SU-DHL-6 (cell line): ENCODE results near the gene CLDN11.

Experiments
- H2AFZ ChIP-seq: fragments of 200-600 bp; sonication (generic); 2 replicates; pipeline ENCODE4 v1.6.1; 2014; ENCODE audit warnings: low read depth, mild to moderate bottlenecking, moderate library complexity, mixed read lengths, antibody characterized with exemption, low read length; ENCODE audit not compliant: severe bottlenecking
- H3F3A ChIP-seq: fragments of 200-600 bp; shearing (Covaris generic); 2 replicates; pipeline ENCODE4 v1.6.0; 2016; ENCODE audit warnings: antibody characterized with exemption, mild to moderate bottlenecking; ENCODE audit not compliant: insufficient read depth
- H3K27ac ChIP-seq: fragments of 200-600 bp; sonication (generic); 2 replicates; pipeline ENCODE4 v1.5.1; 2016; ENCODE audit warnings: low read depth, mild to moderate bottlenecking, low read length, moderate library complexity, mixed read lengths
- H3K27me3 ChIP-seq: fragments of 200-600 bp; sonication (generic), shearing (Covaris generic); 2 replicates; pipeline ENCODE4 v1.6.0; 2014; ENCODE audit warnings: mild to moderate bottlenecking, low read length
- H3K36me3 ChIP-seq: fragments of 200-600 bp; sonication (generic); 2 replicates; pipeline ENCODE4 v1.6.1; 2014; ENCODE audit warnings: mild to moderate bottlenecking, low read length, mixed read lengths
- H3K4me2 ChIP-seq: fragments of 300-600, 200-600 bp; shearing (Covaris generic), sonication (generic); 2 replicates; pipeline ENCODE4 v1.6.0; 2014; ENCODE audit warnings: low read length, low read depth, mild to moderate bottlenecking; ENCODE audit not compliant: poor library complexity, severe bottlenecking
- H3K4me3 ChIP-seq: fragments of 200-600 bp; sonication (generic); 2 replicates; pipeline ENCODE4 v1.5.1; 2014; ENCODE audit warnings: antibody characterized with exemption, low read length, mild to moderate bottlenecking, mixed read lengths; ENCODE audit not compliant: insufficient read depth, poor library complexity, severe bottlenecking
- H3K79me2 ChIP-seq: fragments of 200-600 bp; sonication (generic); 2 replicates; pipeline ENCODE4 v1.6.1; 2014; ENCODE audit warnings: mild to moderate bottlenecking, low read length, moderate library complexity; ENCODE audit not compliant: insufficient read depth
- H3K9ac ChIP-seq: fragments of 200-600 bp; sonication (generic); 2 replicates; pipeline ENCODE4 v1.7.0; 2014; ENCODE audit warnings: mild to moderate bottlenecking, low read length
- H3K9me2 ChIP-seq: fragments of 200-600 bp; sonication (generic); replicated peaks from 2 replicates; pipeline ENCODE4 v1.6.1; 2014; ENCODE audit warnings: low read length; ENCODE audit not compliant: insufficient read depth
- H3K9me3 ChIP-seq: fragments of 200-600 bp; sonication (generic); 2 replicates; pipeline ENCODE4 v1.6.1; 2014; ENCODE audit warnings: low read length, mixed read lengths; ENCODE audit not compliant: insufficient read depth
- H4K20me1 ChIP-seq: fragments of 200-600 bp; sonication (generic); 2 replicates; pipeline ENCODE4 v1.6.1; 2014; ENCODE audit warnings: low read depth, mild to moderate bottlenecking, antibody characterized with exemption, low read length, moderate library complexity, mixed read lengths
- CTCF ChIP-seq: fragments of 200-600 bp; sonication (generic); IDR thresholded peaks from one replicate; pipeline ENCODE4 v1.5.1; 2017; ENCODE audit warnings: antibody characterized with exemption, mild to moderate bottlenecking, low read length, moderate library complexity; ENCODE audit not compliant: insufficient read depth, poor library complexity, severe bottlenecking
- EZH2phosphoT487 ChIP-seq: fragments of 200-600 bp; sonication (generic), shearing (Covaris generic); conservative IDR thresholded peaks from 2 replicates; pipeline ENCODE4 v1.6.1; 2018; ENCODE audit warnings: mild to moderate bottlenecking, antibody characterized with exemption, low read length, moderate library complexity, mixed read lengths

Gene CLDN11

GRCh38 chr3:170471149-170471548 lies 52.5 kb downstream of the CLDN11 start:
- Histone ChIP-seq H3K9me2 (no peaks in the 10 kb centered on the region), H3K27ac (no peak overlapping the region), H4K20me1 (no peaks in the 10 kb centered on the region), H3K36me3 (no peaks in the 10 kb centered on the region), H3K9ac (no peak overlapping the region), H3K4me3 (no peak overlapping the region), H3F3A (no peaks in the 10 kb centered on the region), H3K27me3 (no peaks in the 10 kb centered on the region), H3K4me2 (no peak overlapping the region), H2AFZ (no peak overlapping the region), H3K79me2 (no peaks in the 10 kb centered on the region), H3K9me3 (no peaks in the 10 kb centered on the region)
- no peak for TF ChIP-seq EZH2phosphoT487

- TF ChIP-seq CTCF (no peak), EZH2phosphoT487 (no peak)
- no peak overlapping the region for H3K4me3 ChIP-seq
- H3K4me2 ChIP-seq: no peak overlapping the region
- H3K9ac ChIP-seq: no peak overlapping the region
- H3K27me3 ChIP-seq: no peaks in the 10 kb centered on the region
- H4K20me1 ChIP-seq: no peaks in the 10 kb centered on the region
- H3K9me3 ChIP-seq: no peaks in the 10 kb centered on the region
- H3K9me2 ChIP-seq: no peaks in the 10 kb centered on the region
- H3K79me2 ChIP-seq: no peaks in the 10 kb centered on the region
- H2AFZ ChIP-seq: no peak overlapping the region
- no peaks in the 10 kb centered on the region for H3K36me3 ChIP-seq
- H3K27ac ChIP-seq: no peak overlapping the region
- H3F3A ChIP-seq: no peaks in the 10 kb centered on the region
These were observed 54.7 kb downstream of the CLDN11 start for GRCh38 chr3:170473358-170473757.

DNA sequence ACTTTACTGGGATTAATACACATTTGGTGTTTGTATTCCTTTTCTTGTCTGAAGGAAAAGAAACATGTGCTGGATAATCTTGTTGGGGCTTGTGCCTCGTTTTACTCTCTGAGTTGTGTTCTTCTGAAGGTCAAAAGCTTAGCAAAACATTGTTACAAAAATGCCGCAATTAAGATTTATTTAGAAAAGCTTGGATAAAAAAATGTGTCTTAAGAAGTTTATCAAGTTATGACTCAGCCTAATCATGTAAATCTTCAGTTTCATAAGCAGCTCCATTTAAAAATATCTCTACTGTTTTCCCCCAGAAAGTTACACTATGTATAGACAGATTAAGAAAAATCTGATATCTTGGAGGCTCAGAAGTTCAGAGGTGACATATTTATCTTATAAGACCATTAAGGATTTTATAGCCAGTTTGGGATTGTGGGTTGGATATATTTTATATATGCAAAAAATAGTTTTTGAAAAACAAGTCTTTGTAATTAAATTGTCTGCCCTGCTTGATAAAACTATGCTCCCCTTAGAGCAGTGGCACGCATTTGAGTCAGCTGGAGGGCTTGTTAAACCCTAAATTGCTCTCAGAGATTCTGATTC lies 56.5 kb downstream of the CLDN11 start:
- Histone ChIP-seq H2AFZ (no peak overlapping the region), H3F3A (no peaks in the 10 kb centered on the region), H3K4me2 (no peak overlapping the region)

More for the DNA sequence above, 56.5 kb downstream of the CLDN11 start:
- Histone ChIP-seq H3K36me3 (no peaks in the 10 kb centered on the region), H3K9me2 (no peaks in the 10 kb centered on the region), H3K9ac (no peak overlapping the region), H3K79me2 (no peaks in the 10 kb centered on the region), H3K4me3 (no peak overlapping the region), H3K27ac (no peak overlapping the region), H3K9me3 (no peaks in the 10 kb centered on the region), H4K20me1 (no peaks in the 10 kb centered on the region), H3K27me3 (no peaks in the 10 kb centered on the region)
- TF ChIP-seq EZH2phosphoT487 (no peak), CTCF (no peak)
